Glomerular endothelial cell (primary cell): ENCODE measurements around the gene PRAMEF9. TPM values are rescaled to one million over a fixed set of nuclear protein-coding genes. Genes with fewer than 3 reads are reported as not detected.
"Not testable (repeated sequence)": the region's sequence is repeated elsewhere in the genome, so short reads cannot be mapped to it uniquely, and the experiment has no call there.

Experiments
- DNase-seq: peaks from one replicate; pipeline ENCODE4 v3.0.0-alpha.2; 2011; ENCODE audit warnings: low read depth, low spot score; ENCODE audit errors: extremely low read depth
- total RNA-seq: library from RNA; depleted of rRNA; stranded (reverse); fragments of >200 nt; gene quantifications from 2 replicates; pipeline ENCODE4 v1.2.3, GENCODE V29; 2015

PRAMEF9 gene
- total RNA-seq, result not detected in 2 replicates

- DNase-seq, result not testable (repeated sequence)
Observed at GRCh38 chr1:13171548-13171947, at the start of gene PRAMEF9. PRAMEF9 (plus strand) TSS chr1:13171848; CDS start chr1:13175281, 3,433 bp downstream.

GRCh38 chr1:13155909-13156308, 15.7 kb upstream of the PRAMEF9 start, which contains the start of gene PRAMEF26:
PRAMEF26 (minus strand) TSS chr1:13156009; CDS start chr1:13153095, 2,914 bp downstream.
- DNase-seq, result not testable (repeated sequence)

- not testable (repeated sequence) for DNase-seq
Observed at GRCh38 chr1:13165531-13165930, 6.1 kb upstream of the PRAMEF9 start, which contains the start of gene HNRNPCL4. HNRNPCL4 (minus strand) TSS chr1:13165631; CDS start chr1:13165467, 164 bp downstream.

- not testable (repeated sequence) for DNase-seq
Observed at GRCh38 chr1:13201309-13201708, 29.7 kb downstream of the PRAMEF9 start, which contains the start of gene PRAMEF13. PRAMEF13 (minus strand) TSS chr1:13201409; CDS start chr1:13199589, 1,820 bp downstream.

GRCh38 chr1:13208712-13209111, 37.1 kb downstream of the PRAMEF9 start:
- DNase-seq, result not testable (repeated sequence)

GRCh38 chr1:13216619-13217018, 45.0 kb downstream of the PRAMEF9 start:
- DNase-seq, result not testable (repeated sequence)

- not testable (repeated sequence) for DNase-seq
Observed at GRCh38 chr1:13219203-13219602, 47.6 kb downstream of the PRAMEF9 start.

- not testable (repeated sequence) for DNase-seq
Observed at GRCh38 chr1:13222788-13223187, 51.1 kb downstream of the PRAMEF9 start.

GRCh38 chr1:13224480-13225060, 52.9 kb downstream of the PRAMEF9 start:
- no peak for DNase-seq

- not testable (repeated sequence) for DNase-seq
Observed at GRCh38 chr1:13225675-13226204, 54.1 kb downstream of the PRAMEF9 start, which contains the start of gene PRAMEF18. PRAMEF18 (minus strand) TSS chr1:13226154; CDS start chr1:13226106, 48 bp downstream.

- DNase-seq, result not testable (repeated sequence)
Observed at GRCh38 chr1:13227271-13228055, 55.8 kb downstream of the PRAMEF9 start.

GRCh38 chr1:13228343-13228781, 56.7 kb downstream of the PRAMEF9 start:
- no peak for DNase-seq

Other genes starting within 250 kb of the PRAMEF9 start
- not detected in 2 replicates for gene PRAMEF6, start 224.3 kb upstream of the PRAMEF9 start, total RNA-seq
- gene PRAMEF27, start 115.3 kb upstream of the PRAMEF9 start, total RNA-seq, result not detected in 2 replicates
- gene HNRNPCL3, start 111.1 kb upstream of the PRAMEF9 start, total RNA-seq, result not detected in 2 replicates
- gene PRAMEF25, start 101.1 kb upstream of the PRAMEF9 start, total RNA-seq, result not detected in 2 replicates
- gene HNRNPCL2, start 55.0 kb upstream of the PRAMEF9 start, total RNA-seq, result not detected in 2 replicates
- gene PRAMEF26, start 15.8 kb upstream of the PRAMEF9 start, total RNA-seq, result not detected in 2 replicates
- gene HNRNPCL4, start 6.2 kb upstream of the PRAMEF9 start, total RNA-seq, result 1.5 TPM in 1 of 2 replicates, not detected in the other
- not detected in 2 replicates for gene PRAMEF13, start 29.6 kb downstream of the PRAMEF9 start, total RNA-seq
- not detected in 2 replicates for gene PRAMEF18, start 54.3 kb downstream of the PRAMEF9 start, total RNA-seq
- gene PRAMEF5, start 82.3 kb downstream of the PRAMEF9 start, total RNA-seq, result not detected in 2 replicates
- not detected in 2 replicates for gene PRAMEF8, start 113.3 kb downstream of the PRAMEF9 start, total RNA-seq
- gene PRAMEF33, start 131.7 kb downstream of the PRAMEF9 start, total RNA-seq, result not detected in 2 replicates
- not detected in 2 replicates for gene PRAMEF15, start 143.7 kb downstream of the PRAMEF9 start, total RNA-seq
- not detected in 2 replicates for gene PRAMEF14, start 175.3 kb downstream of the PRAMEF9 start, total RNA-seq
- gene PRAMEF19, start 200.1 kb downstream of the PRAMEF9 start, total RNA-seq, result not detected in 2 replicates
- gene PRAMEF17, start 217.8 kb downstream of the PRAMEF9 start, total RNA-seq, result not detected in 2 replicates
- not detected in 2 replicates for gene PRAMEF20, start 238.6 kb downstream of the PRAMEF9 start, total RNA-seq